IMR-90 (cell line): ENCODE results near the gene EPN3. TPM values are rescaled to one million over a fixed set of nuclear protein-coding genes. Genes with fewer than 3 reads are reported as not detected.

Experiments used
- ATAC-seq: fragments of 200-7000 bp; cut with Tn5 transposase; 2 replicates; pipeline ENCODE4 v1.9.1; 2020; ENCODE audit warnings: low read depth, mild to moderate bottlenecking, moderate library complexity
- BruUV-seq: library from RNA; stranded (reverse); fragments of 400-500 nt; replicated peaks from 2 replicates; lab custom pipeline; 2021; lab: Mats Ljungman, UMichigan
- CTCF ChIA-PET: fragments of 300-600 bp; formaldehyde crosslinking; extraction: SDS; loops from one replicate; lab custom pipeline; 2021; ENCODE audit warnings: antibody characterized with exemption; lab: Yijun Ruan, JAX
- POLR2A ChIA-PET: fragments of 300-600 bp; sonication (Branson Sonifier 250); formaldehyde crosslinking; loops from one replicate; lab custom pipeline; 2022; ENCODE audit warnings: antibody characterized with exemption; ENCODE audit not compliant: unreplicated experiment; lab: Charles Lee
- DNase-seq: peaks from one replicate; pipeline ENCODE4 v3.0.0; 2013
- H2AFZ ChIP-seq: replicated peaks from 2 replicates; pipeline ENCODE3; 2013; ENCODE audit warnings: low read length, mild to moderate bottlenecking; ENCODE audit not compliant: poor library complexity
- H2AK5ac ChIP-seq: 2 replicates; pipeline ENCODE4 v1.6.1; 2013; ENCODE audit warnings: low read depth, low read length, inconsistent platforms
- H2AK9ac ChIP-seq: replicated peaks from 2 replicates; pipeline ENCODE3; 2013; ENCODE audit warnings: mild to moderate bottlenecking, low read depth, low read length, moderate library complexity; ENCODE audit not compliant: poor library complexity
- H2BK120ac ChIP-seq: 2 replicates; pipeline ENCODE4 v1.6.1; 2013; ENCODE audit warnings: low read depth, low read length, inconsistent platforms
- H2BK15ac ChIP-seq: 3 replicates; pipeline ENCODE4 v1.6.1; 2013; ENCODE audit warnings: low read depth, low read length, inconsistent platforms
- H2BK20ac ChIP-seq: 2 replicates; pipeline ENCODE4 v1.6.1; 2013; ENCODE audit warnings: low read depth, mild to moderate bottlenecking, inconsistent platforms, low read length, moderate library complexity
- H2BK5ac ChIP-seq: 2 replicates; pipeline ENCODE4 v1.6.1; 2013; ENCODE audit warnings: mild to moderate bottlenecking, low read depth, low read length, inconsistent platforms; ENCODE audit not compliant: poor library complexity, severe bottlenecking
- H3K14ac ChIP-seq: replicated peaks from 2 replicates; pipeline ENCODE4 v1.6.1; 2013; ENCODE audit warnings: low read depth, low read length, inconsistent platforms
- H3K18ac ChIP-seq: 2 replicates; pipeline ENCODE4 v1.6.1; 2013; ENCODE audit warnings: low read depth, low read length, control low read depth
- H3K23ac ChIP-seq: 2 replicates; pipeline ENCODE4 v1.6.1; 2013; ENCODE audit warnings: low read depth, low read length, inconsistent platforms
- H3K27ac ChIP-seq: 2 replicates; pipeline ENCODE4 v1.5.1; 2013; ENCODE audit warnings: mild to moderate bottlenecking, control low read depth, low read length; ENCODE audit not compliant: insufficient read depth
- H3K27me3 ChIP-seq: 2 replicates; pipeline ENCODE4 v1.6.1; 2013; ENCODE audit warnings: low read length; ENCODE audit not compliant: control insufficient read depth, insufficient read depth
- H3K36me3 ChIP-seq: 2 replicates; pipeline ENCODE4 v1.6.1; 2013; ENCODE audit warnings: low read length, mixed read lengths; ENCODE audit not compliant: control insufficient read depth, insufficient read depth
- H3K4ac ChIP-seq: 2 replicates; pipeline ENCODE4 v1.6.1; 2013; ENCODE audit warnings: low read depth, low read length, inconsistent platforms
- H3K4me1 ChIP-seq: 2 replicates; pipeline ENCODE4 v1.6.1; 2013; ENCODE audit warnings: low read length, mixed read lengths; ENCODE audit not compliant: control insufficient read depth, insufficient read depth
- H3K4me2 ChIP-seq: 2 replicates; pipeline ENCODE4 v1.6.1; 2013; ENCODE audit warnings: low read depth, mild to moderate bottlenecking, control low read depth, low read length, moderate library complexity
- H3K4me3 ChIP-seq: 2 replicates; pipeline ENCODE4 v1.5.1; 2013; ENCODE audit warnings: low read depth, mild to moderate bottlenecking, control low read depth, low read length, moderate library complexity; ENCODE audit not compliant: insufficient read depth
- H3K56ac ChIP-seq: 2 replicates; pipeline ENCODE4 v1.6.1; 2013; ENCODE audit warnings: low read length, inconsistent platforms; ENCODE audit not compliant: insufficient read depth; ENCODE audit errors: extremely low read depth
- H3K79me1 ChIP-seq, 2 experiments: 2 replicates each; pipeline ENCODE4 v1.6.1; 2013; ENCODE audit warnings: low read length in 2 of 2, inconsistent platforms in 1 of 2, low read depth in 1 of 2
- H3K9ac ChIP-seq: 2 replicates; pipeline ENCODE4 v1.6.1; 2013; ENCODE audit warnings: low read depth, low read length, control low read depth
- H3K9me1 ChIP-seq: 2 replicates; pipeline ENCODE4 v1.6.1; 2013; ENCODE audit warnings: low read length, inconsistent platforms; ENCODE audit not compliant: insufficient read depth
- H3K9me3 ChIP-seq: 2 replicates; pipeline ENCODE4 v1.6.1; 2013; ENCODE audit warnings: low read length; ENCODE audit not compliant: control insufficient read depth, insufficient read depth
- H4K20me1 ChIP-seq: 2 replicates; pipeline ENCODE4 v1.6.1; 2013; ENCODE audit warnings: low read length, inconsistent platforms; ENCODE audit not compliant: insufficient read depth
- H4K5ac ChIP-seq: 2 replicates; pipeline ENCODE4 v1.6.1; 2013; ENCODE audit warnings: mild to moderate bottlenecking, low read depth, low read length, control low read depth
- H4K8ac ChIP-seq, 2 experiments: 2 replicates each; pipeline ENCODE4 v1.6.1; 2013; ENCODE audit warnings: low read depth in 2 of 2, low read length in 2 of 2, control low read depth in 1 of 2, inconsistent platforms in 1 of 2
- H4K91ac ChIP-seq: 2 replicates; pipeline ENCODE4 v1.6.1; 2013; ENCODE audit warnings: low read depth, low read length, inconsistent platforms; ENCODE audit not compliant: insufficient read depth
- BHLHE40 ChIP-seq: fragments of 150-350 bp; IDR thresholded peaks from 2 replicates; pipeline ENCODE4 v1.6.1; 2016; ENCODE audit warnings: mild to moderate bottlenecking, low read depth, low read length
- CEBPB ChIP-seq: IDR thresholded peaks from 2 replicates; pipeline ENCODE4 v1.6.1; 2012; ENCODE audit warnings: low read depth, low read length, improper control_type of control experiment
- CHD1 ChIP-seq: IDR thresholded peaks from 2 replicates; pipeline ENCODE4 v1.6.1; 2012; ENCODE audit warnings: low read depth, low read length, improper control_type of control experiment
- FOS ChIP-seq: fragments of 150-350 bp; IDR thresholded peaks from 2 replicates; pipeline ENCODE4 v1.6.1; 2016; ENCODE audit warnings: low read depth, low read length
- MAFK ChIP-seq: IDR thresholded peaks from 2 replicates; pipeline ENCODE4 v1.6.1; 2012; ENCODE audit warnings: low read depth, low read length, improper control_type of control experiment
- MAZ ChIP-seq: IDR thresholded peaks from 2 replicates; pipeline ENCODE4 v1.6.1; 2012; ENCODE audit warnings: low read depth, mild to moderate bottlenecking, low read length, improper control_type of control experiment, moderate library complexity, borderline replicate concordance
- MXI1 ChIP-seq: IDR thresholded peaks from 2 replicates; pipeline ENCODE4 v1.6.1; 2012; ENCODE audit warnings: low read depth, mild to moderate bottlenecking, low read length, moderate library complexity, borderline replicate concordance
- NFE2L2 ChIP-seq: fragments of 150-350 bp; IDR thresholded peaks from 2 replicates; pipeline ENCODE4 v1.6.1; 2016; ENCODE audit warnings: low read depth, mild to moderate bottlenecking, low read length
- POLR2A ChIP-seq: IDR thresholded peaks from 2 replicates; pipeline ENCODE4 v1.6.1; 2012; ENCODE audit warnings: mild to moderate bottlenecking, low read depth, low read length
- RAD21 ChIP-seq: IDR thresholded peaks from 2 replicates; pipeline ENCODE4 v1.6.1; 2012; ENCODE audit warnings: low read length, improper control_type of control experiment
- RCOR1 ChIP-seq: IDR thresholded peaks from 2 replicates; pipeline ENCODE4 v1.6.1; 2012; ENCODE audit warnings: mild to moderate bottlenecking, low read length, improper control_type of control experiment; ENCODE audit not compliant: insufficient replicate concordance
- RFX5 ChIP-seq: IDR thresholded peaks from 2 replicates; pipeline ENCODE4 v1.8.0; 2012; ENCODE audit warnings: low read depth, mild to moderate bottlenecking, low read length, moderate library complexity
- SMC3 ChIP-seq: fragments of 150-350 bp; IDR thresholded peaks from 2 replicates; pipeline ENCODE4 v1.6.1; 2016; ENCODE audit warnings: low read depth, mild to moderate bottlenecking, antibody characterized with exemption, low read length, moderate library complexity
- whole genome bisulfite sequencing, 2 experiments: methylation state at CpG; one replicate each; pipeline versions ENCODE4 v1.1.5 to v1.1.7; 2013; ENCODE audit warnings: missing lambda C conversion rate in 2 of 2; ENCODE audit not compliant: insufficient read length in 1 of 2; ENCODE audit errors: extremely low coverage in 2 of 2; 5-methylcytosine and 5-hydroxymethylcytosine counted together
- dilution Hi-C: fragments of 300-500 bp; cut with HindIII; formaldehyde crosslinking; loops from one replicate; pipeline ENCODE4 v1.14.3; 2018; ENCODE audit warnings: low sequenced_read_pairs; ENCODE audit not compliant: unreplicated experiment
- in situ Hi-C: fragments of 300-500 bp; cut with MboI; formaldehyde crosslinking; loops from 3 replicates; pipeline ENCODE4 v1.14.3; 2019; ENCODE audit warnings: low sequenced_read_pairs, inconsistent platforms, mixed read lengths
- intact Hi-C: fragments of 100-400 bp; cut with micrococcal nuclease; formaldehyde crosslinking; loops from 2 replicates; pipeline ENCODE4 v1.10.0; 2022
- polyA plus RNA-seq, 3 experiments: library from polyadenylated mRNA; depleted of rRNA; stranded (reverse); fragments of >200 nt; gene quantifications; 2 replicates each; pipeline ENCODE4 v1.2.3, GENCODE V29; 2012; ENCODE audit warnings: low replicate concordance in 1 of 3
- total RNA-seq: library from RNA; depleted of rRNA; stranded (reverse); fragments of >200 nt; gene quantifications from 2 replicates; pipeline ENCODE4 v1.2.3, GENCODE V29; 2012
- TF ChIP-seq, protein P1 (sequence below): fragments of 150-350 bp; IDR thresholded peaks from 2 replicates; pipeline ENCODE4 v1.6.1; 2017; ENCODE audit warnings: mild to moderate bottlenecking, antibody characterized with exemption, low read length, low read depth
- TF ChIP-seq, protein P2 (sequence below): fragments of 150-350 bp; IDR thresholded peaks from 2 replicates; pipeline ENCODE4 v1.6.1; 2016; ENCODE audit warnings: low read depth, mild to moderate bottlenecking, low read length, moderate library complexity, borderline replicate concordance
- TF ChIP-seq, protein P3 (sequence below): conservative IDR thresholded peaks from 2 replicates; pipeline ENCODE4 v1.5.1; 2012; ENCODE audit warnings: mild to moderate bottlenecking, low read depth, low read length, improper control_type of control experiment

Gene EPN3
- total and polyA plus RNA-seq, 2 of the 4 experiments (the other 2 are of a cell fraction) = 0.09 TPM; not detected in 1

DNA sequence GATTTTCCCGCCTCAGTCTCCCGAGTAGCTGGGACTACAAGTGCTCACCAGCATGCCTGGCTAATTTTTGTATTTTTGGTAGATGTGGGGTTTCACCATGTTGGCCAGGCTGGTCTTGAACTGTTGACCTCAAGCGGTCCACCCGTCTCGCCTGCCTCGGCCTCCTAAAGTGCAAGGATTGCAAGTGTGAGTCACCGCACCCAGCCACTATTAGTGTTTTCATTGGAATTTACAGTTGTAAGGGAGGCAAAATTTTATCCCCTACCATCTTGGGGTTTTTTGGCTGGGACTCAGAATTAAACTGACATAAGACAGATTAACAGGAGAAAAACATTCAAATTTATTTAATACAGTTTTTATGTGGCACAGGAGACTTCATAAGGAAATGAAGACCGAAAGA, 36.6 kb upstream of the EPN3 start:
- ATAC-seq (peak; percentile 61), DNase-seq (peak; percentile 42)
- no peak overlapping the region for H2AK5ac ChIP-seq
- no peak overlapping the region for H2BK15ac ChIP-seq
- no peak for TF ChIP-seq MAZ
- TF ChIP-seq, protein P1, sequence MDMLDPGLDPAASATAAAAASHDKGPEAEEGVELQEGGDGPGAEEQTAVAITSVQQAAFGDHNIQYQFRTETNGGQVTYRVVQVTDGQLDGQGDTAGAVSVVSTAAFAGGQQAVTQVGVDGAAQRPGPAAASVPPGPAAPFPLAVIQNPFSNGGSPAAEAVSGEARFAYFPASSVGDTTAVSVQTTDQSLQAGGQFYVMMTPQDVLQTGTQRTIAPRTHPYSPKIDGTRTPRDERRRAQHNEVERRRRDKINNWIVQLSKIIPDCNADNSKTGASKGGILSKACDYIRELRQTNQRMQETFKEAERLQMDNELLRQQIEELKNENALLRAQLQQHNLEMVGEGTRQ = no peak
- TF ChIP-seq RCOR1 = no peak
- TF ChIP-seq CEBPB = no peak
- no peak for TF ChIP-seq RFX5
- TF ChIP-seq CHD1 = no peak
- TF ChIP-seq POLR2A = no peak
- TF ChIP-seq SMC3 = no peak
- no peak for TF ChIP-seq RAD21
- no peak for TF ChIP-seq BHLHE40
- TF ChIP-seq FOS = no peak
- TF ChIP-seq MAFK = no peak
- no peak for TF ChIP-seq NFE2L2
- no peak for TF ChIP-seq MXI1
- TF ChIP-seq, protein P2, sequence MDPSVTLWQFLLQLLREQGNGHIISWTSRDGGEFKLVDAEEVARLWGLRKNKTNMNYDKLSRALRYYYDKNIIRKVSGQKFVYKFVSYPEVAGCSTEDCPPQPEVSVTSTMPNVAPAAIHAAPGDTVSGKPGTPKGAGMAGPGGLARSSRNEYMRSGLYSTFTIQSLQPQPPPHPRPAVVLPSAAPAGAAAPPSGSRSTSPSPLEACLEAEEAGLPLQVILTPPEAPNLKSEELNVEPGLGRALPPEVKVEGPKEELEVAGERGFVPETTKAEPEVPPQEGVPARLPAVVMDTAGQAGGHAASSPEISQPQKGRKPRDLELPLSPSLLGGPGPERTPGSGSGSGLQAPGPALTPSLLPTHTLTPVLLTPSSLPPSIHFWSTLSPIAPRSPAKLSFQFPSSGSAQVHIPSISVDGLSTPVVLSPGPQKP = no peak
- TF ChIP-seq, protein P3, sequence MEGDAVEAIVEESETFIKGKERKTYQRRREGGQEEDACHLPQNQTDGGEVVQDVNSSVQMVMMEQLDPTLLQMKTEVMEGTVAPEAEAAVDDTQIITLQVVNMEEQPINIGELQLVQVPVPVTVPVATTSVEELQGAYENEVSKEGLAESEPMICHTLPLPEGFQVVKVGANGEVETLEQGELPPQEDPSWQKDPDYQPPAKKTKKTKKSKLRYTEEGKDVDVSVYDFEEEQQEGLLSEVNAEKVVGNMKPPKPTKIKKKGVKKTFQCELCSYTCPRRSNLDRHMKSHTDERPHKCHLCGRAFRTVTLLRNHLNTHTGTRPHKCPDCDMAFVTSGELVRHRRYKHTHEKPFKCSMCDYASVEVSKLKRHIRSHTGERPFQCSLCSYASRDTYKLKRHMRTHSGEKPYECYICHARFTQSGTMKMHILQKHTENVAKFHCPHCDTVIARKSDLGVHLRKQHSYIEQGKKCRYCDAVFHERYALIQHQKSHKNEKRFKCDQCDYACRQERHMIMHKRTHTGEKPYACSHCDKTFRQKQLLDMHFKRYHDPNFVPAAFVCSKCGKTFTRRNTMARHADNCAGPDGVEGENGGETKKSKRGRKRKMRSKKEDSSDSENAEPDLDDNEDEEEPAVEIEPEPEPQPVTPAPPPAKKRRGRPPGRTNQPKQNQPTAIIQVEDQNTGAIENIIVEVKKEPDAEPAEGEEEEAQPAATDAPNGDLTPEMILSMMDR = no peak
- H2AK9ac ChIP-seq = no peak overlapping the region
- POLR2A ChIA-PET = interaction anchor here (0.6 kb wide), 1 partner anchor 98 kb away, joined by 4 read pairs; the partner anchor contains the start of gene LRRC59
- dilution Hi-C loops = no loop called here
- H2BK20ac ChIP-seq = no peak overlapping the region
- H3K4me3 ChIP-seq = no peak overlapping the region
- no peak overlapping the region for H3K56ac ChIP-seq
- H3K9me3 ChIP-seq = no peaks in the 10 kb centered on the region
- no peak overlapping the region for H3K9ac ChIP-seq
- no peak overlapping the region for H3K18ac ChIP-seq
- H3K4me2 ChIP-seq = no peak overlapping the region
- H3K4me1 ChIP-seq = no peaks in the 10 kb centered on the region
- H4K91ac ChIP-seq = no peak overlapping the region
- no peaks in the 10 kb centered on the region for H3K79me1 ChIP-seq
- H4K20me1 ChIP-seq = no peaks in the 10 kb centered on the region
- no peak overlapping the region for H2BK120ac ChIP-seq
- H4K5ac ChIP-seq = no peak overlapping the region
- no peak overlapping the region for H3K14ac ChIP-seq
- no peak overlapping the region for H3K27ac ChIP-seq
- no CpG with 5 or more reads among the region's 8 CpGs for WGBS, 2 experiments
- H3K36me3 ChIP-seq = no peaks in the 10 kb centered on the region
- no peak overlapping the region for H2AFZ ChIP-seq
- H3K9me1 ChIP-seq = no peaks in the 10 kb centered on the region
- in situ Hi-C loops = no loop called here
- CTCF ChIA-PET = no interaction called here
- H3K4ac ChIP-seq = no peak overlapping the region
- no peak overlapping the region for H4K8ac ChIP-seq
- no peak overlapping the region for H2BK5ac ChIP-seq
- intact Hi-C loops = no loop called here
- no TSS peak for BruUV-seq
- no peaks in the 10 kb centered on the region; the same call in none of the 2 replicates for H3K27me3 ChIP-seq
- no peak overlapping the region for H3K23ac ChIP-seq
